HG02943 (cell line): Measurements from ENCODE around the gene DACH2.
"Not testable (repeated sequence)": the region's sequence is repeated elsewhere in the genome, so short reads cannot be mapped to it uniquely, and the experiment has no call there.

Experiments used
- ATAC-seq: cut with Tn5 transposase; IDR thresholded peaks from one replicate; pipeline ENCODE4 v1.9.1; 2021; ENCODE audit warnings: mild to moderate bottlenecking, low read depth, moderate library complexity; ENCODE audit not compliant: unreplicated experiment

The DACH2 gene

DNA sequence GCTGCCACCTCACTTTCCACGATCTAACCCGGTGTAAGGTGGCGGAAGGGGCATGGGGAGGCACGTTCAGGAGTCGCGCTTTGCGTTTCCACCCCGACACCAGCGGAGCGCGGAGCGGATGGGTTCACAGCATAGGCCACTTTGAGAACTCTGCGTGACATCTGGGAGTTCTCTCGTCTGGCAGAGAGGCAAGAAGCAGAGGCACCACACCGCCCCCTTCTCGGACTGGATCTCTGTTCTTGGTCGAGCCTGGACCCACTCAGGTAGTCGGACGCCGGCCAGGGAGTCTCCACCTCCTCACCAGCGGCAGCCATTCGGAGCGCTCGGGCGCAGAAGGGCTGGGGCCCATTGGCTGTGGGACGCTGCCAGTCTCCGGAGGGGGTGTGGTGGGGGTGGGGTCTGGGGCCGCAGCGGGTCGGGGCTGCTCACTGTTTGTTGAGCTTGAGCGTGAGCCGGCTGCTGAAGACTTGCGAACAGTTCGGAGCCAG lies at the start of gene DACH2:
TSS of gene DACH2 (plus strand) at position 428 of the 488 bp plus-strand sequence.
- ATAC-seq, result peak; percentile 94

GRCh38 chrX:86102341-86102740 lies 45.9 kb upstream of the DACH2 start:
- no peak for ATAC-seq

GRCh38 chrX:86103061-86103460 lies 45.2 kb upstream of the DACH2 start:
- no peak for ATAC-seq

DNA sequence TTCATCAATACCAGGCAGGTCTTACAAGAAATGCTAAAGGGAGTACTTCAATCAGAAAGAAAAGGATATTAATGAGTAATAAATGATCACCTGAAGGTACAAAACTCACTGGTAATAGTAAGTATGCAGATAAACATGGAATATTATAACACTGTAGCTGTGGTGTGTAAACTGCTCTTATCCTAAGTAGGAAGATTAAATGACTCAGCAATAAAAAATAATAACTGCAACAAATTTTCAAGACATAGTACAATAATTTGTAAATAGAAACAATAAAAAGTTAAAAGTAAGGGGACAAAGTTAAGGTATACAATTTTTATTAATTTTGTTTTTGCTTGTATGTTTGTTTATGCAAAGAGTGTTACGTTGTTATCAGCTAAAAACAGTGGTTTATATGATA lies 43.7 kb upstream of the DACH2 start:
- no peak for ATAC-seq

DNA sequence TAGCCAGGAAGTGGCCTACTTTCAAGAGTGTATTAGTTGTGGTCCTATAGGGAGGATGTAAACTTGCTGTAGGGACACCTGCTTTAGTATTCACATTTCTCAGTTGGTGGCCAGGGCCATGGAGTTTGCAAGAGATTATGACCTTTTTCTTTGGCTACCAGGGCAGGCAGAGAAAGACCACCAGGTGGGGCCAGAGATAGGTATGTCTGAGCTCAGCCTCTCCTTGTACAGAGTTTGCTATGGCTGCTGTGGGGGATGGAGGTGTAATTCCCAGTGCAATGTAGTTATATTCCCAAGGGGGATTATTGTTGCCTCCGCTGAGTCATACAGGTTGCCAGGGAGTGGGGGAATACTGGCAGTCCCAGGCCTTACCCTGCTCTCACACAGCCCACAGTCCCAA lies 26.3 kb upstream of the DACH2 start:
- no peak for ATAC-seq

GRCh38 chrX:86133761-86134160 lies 14.5 kb upstream of the DACH2 start:
- ATAC-seq, result no peak

DNA sequence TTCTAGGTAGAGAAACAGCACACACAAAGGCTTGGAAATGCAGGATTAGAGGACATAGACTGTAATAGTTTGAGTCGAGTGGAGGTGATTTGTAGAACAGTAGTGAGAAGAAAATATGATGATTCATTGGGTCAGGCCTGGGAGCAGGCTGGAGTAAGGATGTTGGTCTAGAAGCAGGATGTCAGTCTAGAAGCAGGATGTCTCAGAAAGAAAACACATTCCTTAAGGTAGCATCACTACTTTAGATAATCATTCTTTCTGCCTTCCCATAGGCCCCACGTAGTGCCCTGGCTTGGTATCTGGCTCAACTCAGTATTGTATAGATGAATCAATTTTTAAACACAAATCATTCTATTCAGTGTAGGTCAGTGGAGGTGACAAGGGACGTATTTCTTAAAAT lies 11.2 kb upstream of the DACH2 start:
- no peak for ATAC-seq

GRCh38 chrX:86141786-86142185 lies 6.5 kb upstream of the DACH2 start:
- ATAC-seq, result no peak

DNA sequence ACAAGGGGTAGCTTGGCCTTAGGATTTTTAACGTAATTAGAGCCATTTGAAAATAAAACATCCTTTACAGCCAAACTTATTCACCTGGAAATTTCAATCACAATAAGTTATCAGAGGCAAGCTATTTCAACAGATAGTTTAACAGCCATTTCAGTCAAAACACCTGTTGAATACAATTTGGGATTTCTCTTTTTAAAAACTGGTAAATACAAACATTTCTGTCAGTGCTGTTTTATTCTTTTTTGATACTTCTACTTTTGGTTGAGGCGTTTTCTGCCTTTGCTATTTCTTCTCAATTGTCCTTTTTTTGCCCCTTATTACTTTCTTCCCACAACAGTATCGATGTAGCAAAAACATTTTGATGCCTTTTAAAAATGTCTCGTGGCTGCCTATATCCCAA lies 2.1 kb upstream of the DACH2 start:
- no peak for ATAC-seq

DNA sequence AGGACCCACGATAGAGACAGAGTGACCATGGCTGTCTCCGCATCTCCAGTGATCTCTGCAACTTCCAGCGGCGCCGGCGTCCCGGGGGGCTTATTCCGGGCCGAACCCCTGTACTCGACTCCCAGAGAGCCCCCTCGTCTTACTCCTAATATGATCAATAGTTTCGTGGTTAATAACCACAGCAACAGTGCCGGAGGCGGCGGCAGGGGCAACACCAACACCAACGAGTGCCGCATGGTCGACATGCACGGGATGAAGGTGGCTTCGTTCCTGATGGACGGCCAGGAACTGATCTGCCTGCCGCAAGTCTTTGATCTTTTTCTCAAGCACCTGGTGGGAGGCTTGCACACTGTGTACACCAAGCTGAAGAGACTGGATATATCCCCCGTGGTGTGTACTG lies 343 bp downstream of the DACH2 start:
- no peak for ATAC-seq

DNA sequence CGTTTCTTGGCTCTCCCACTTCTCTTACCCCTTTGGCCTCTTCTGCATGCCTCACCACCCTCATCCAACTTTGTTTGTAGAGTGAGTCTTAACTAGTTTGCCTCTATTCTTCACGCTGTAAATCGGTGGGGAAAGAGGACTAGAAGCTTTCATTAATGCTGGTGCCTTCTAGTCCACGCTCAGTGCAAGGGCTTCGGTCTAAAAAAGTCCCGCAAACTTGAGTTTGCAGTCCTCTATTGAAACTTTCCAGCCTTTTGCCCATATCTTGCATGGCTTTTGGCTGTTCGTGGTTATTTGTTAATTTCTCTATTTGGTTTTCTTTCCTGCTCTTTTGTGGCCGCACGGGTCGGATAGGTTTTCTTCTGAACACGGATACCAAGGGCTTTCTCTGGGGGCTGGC lies 868 bp downstream of the DACH2 start:
- ATAC-seq, result no peak

- no peak for ATAC-seq
These were observed 6.3 kb downstream of the DACH2 start for GRCh38 chrX:86154553-86154952.

GRCh38 chrX:86171366-86171765 lies 23.1 kb downstream of the DACH2 start:
- no peak for ATAC-seq

- no peak for ATAC-seq
These were observed 30.7 kb downstream of the DACH2 start for GRCh38 chrX:86178906-86179305.

DNA sequence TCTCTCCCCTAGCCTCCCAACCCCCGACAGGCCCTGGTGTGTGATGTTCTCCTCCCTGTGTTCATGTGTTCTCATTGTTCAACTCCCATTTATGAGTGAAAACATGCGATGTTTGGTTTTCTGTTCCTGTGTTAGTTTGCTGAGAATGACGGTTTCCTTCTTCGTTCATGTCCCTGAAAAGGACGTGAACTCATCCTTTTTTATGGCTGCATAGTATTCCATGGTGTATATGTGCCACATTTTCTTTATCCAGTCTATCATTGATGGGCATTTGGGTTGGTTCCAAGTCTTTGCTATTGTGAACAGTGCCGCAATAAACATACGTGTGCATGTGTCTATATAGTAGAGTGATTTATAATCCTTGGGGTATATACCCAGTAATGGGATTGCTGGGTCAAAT lies 33.1 kb downstream of the DACH2 start:
- ATAC-seq, result not testable (repeated sequence)

- ATAC-seq, result no peak
These were observed 44.6 kb downstream of the DACH2 start for GRCh38 chrX:86192827-86193226.

DNA sequence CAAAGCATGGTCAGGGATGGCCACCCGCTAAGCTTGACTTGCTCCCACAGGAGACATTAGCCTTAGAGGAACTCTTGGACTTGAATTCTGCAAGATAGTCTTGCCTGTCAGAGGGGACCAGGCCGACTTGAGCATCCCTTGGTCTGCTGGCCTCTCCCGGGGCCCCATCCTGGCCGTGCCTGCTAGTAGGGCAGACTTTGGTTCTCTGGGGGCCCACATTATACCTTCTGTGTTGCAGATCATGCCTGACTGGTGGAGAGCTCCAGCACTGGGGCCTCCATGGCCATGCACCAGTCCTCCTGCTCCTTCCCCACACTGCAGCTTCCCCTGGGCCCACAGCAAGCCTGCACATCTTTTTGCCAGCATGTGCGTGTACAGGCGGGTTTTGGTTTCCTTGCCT lies 46.5 kb downstream of the DACH2 start:
- ATAC-seq, result no peak

DNA sequence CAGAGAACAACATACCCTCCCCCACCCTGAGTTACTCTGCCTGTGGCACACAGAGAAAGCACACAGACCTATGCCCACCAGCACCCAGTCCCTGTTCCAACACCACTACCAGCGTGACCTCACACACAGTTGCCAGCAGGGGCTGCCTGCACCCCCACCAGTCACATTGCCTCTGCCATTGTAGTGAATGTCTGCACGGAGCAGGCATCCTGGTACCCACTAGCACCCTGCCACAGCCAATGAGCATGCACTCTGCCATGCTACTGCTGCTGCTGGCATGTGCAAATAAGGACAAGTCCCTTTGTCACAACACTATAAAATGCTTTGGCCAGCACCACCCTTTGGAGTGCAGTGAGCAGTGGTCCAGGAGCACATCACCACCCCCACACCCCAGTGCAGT lies 47.1 kb downstream of the DACH2 start:
- no peak for ATAC-seq

DNA sequence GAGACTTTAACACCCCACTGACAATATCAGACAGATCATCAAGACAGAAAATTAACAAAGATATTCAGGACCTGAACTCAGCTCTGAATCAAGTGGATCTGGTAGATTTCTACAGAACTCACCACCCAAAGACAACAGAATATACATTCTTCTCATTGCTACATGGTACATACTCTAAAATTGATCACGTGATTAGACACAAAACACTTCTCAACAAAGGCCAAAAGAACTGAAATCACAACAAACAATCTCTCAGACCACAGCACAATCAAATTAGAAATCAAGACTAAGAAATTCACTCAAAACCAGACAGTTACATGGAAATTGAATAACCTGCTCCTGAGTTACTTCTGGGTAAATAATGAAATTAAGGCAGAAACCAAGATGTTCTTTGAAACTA lies 49.6 kb downstream of the DACH2 start:
- no peak for ATAC-seq

DNA sequence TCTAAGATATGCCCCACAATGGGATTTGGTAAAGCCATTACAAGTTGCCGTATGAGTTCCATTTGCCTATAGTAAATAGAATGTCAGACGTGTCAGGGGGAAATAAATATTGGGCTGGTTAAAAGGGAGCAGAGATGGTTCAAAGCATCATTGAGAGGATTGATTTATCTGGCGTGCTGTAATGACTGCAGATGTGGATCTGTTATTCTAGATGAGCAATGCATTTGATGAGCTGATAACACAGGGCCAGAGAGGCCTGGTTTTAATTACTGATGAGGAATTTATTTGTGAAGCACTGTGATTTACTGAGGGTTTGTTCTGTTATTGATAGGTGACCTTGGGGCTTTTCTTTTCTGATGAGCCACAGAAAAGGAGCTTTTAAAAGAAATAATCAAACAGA lies 62.5 kb downstream of the DACH2 start:
- ATAC-seq, result no peak

- ATAC-seq, result no peak
These were observed 67.0 kb downstream of the DACH2 start for GRCh38 chrX:86215260-86215659.

GRCh38 chrX:86237482-86237881 lies 89.2 kb downstream of the DACH2 start:
- no peak for ATAC-seq

GRCh38 chrX:86241547-86241946 lies 93.3 kb downstream of the DACH2 start:
- no peak for ATAC-seq
